A549 (cell line): ENCODE measurements around the gene RIMBP2.

Source experiments
- JUN ChIP-seq, 2 experiments: fragments of >200 bp; sonication (Bioruptor Twin); formaldehyde crosslinking; IDR thresholded peaks; 2 replicates in 1 of 2; 3 replicates in 1 of 2; pipeline ENCODE4 v1.6.1; 2016 to 2017
- SREBF2 ChIP-seq: fragments of 450-650 bp; IDR thresholded peaks from 2 replicates; pipeline ENCODE4 v1.6.1; 2014; ENCODE audit warnings: mild to moderate bottlenecking, moderate library complexity
- TP53 ChIP-seq: fragments of 250-450 bp; sonication (Bioruptor Pico); IDR thresholded peaks from 2 replicates; pipeline ENCODE4 v1.5.0; 2021; ENCODE audit warnings: mild to moderate bottlenecking, moderate library complexity
- TF ChIP-seq, protein P1 (sequence below): fragments of >200 bp; sonication (Bioruptor Twin); formaldehyde crosslinking; IDR thresholded peaks from 3 replicates; pipeline ENCODE4 v1.5.1; 2016

DNA sequence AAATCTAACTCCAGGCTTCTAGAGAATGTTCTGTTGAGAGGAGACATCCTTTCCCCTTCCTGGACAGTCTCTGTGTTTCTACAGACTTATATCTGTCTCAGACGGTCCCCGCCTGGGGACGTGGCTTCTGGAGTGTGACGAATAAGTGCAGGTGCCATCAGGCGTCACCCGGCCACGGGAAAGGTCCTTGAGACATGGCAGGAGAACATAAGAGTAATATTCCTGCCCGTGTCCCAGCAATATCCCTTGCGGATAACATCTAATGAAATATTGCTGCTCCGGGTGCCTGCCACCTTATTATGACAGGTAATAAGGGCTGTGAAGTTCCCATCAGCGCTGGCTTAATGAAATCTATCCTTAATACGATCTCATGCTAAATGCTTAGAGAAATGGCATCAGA lies 238.8 kb downstream of the RIMBP2 start:
- no peak for TF ChIP-seq JUN (IDR thresholded peaks at IDR 0.05)
- TF ChIP-seq, protein P1, sequence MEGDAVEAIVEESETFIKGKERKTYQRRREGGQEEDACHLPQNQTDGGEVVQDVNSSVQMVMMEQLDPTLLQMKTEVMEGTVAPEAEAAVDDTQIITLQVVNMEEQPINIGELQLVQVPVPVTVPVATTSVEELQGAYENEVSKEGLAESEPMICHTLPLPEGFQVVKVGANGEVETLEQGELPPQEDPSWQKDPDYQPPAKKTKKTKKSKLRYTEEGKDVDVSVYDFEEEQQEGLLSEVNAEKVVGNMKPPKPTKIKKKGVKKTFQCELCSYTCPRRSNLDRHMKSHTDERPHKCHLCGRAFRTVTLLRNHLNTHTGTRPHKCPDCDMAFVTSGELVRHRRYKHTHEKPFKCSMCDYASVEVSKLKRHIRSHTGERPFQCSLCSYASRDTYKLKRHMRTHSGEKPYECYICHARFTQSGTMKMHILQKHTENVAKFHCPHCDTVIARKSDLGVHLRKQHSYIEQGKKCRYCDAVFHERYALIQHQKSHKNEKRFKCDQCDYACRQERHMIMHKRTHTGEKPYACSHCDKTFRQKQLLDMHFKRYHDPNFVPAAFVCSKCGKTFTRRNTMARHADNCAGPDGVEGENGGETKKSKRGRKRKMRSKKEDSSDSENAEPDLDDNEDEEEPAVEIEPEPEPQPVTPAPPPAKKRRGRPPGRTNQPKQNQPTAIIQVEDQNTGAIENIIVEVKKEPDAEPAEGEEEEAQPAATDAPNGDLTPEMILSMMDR: no peak
- TF ChIP-seq SREBF2: no peak
- TF ChIP-seq TP53 (CRISPR knock-in tag): no peak
